Caco-2 (cell line): ENCODE data around the gene SOWAHB. TPM values are rescaled to one million over a fixed set of nuclear protein-coding genes. Genes with fewer than 3 reads are reported as not detected.

Experiments used
- BruUV-seq: library from RNA; stranded (reverse); fragments of 400-500 nt; replicated peaks from 2 replicates; lab custom pipeline; 2021; lab: Mats Ljungman, UMichigan
- CTCF ChIA-PET: fragments of 300-600 bp; sonication (Branson Sonifier 250); formaldehyde crosslinking; loops from one replicate; lab custom pipeline; 2022; ENCODE audit warnings: antibody characterized with exemption; lab: Charles Lee
- POLR2A ChIA-PET: fragments of 300-600 bp; sonication (Branson Sonifier 250); formaldehyde crosslinking; loops from one replicate; lab custom pipeline; 2022; ENCODE audit warnings: antibody characterized with exemption; lab: Charles Lee
- DNase-seq, 2 experiments: peaks; one replicate each; pipeline versions ENCODE4 v3.0.0 to v3.0.0-alpha.2; 2020 to 2022
- H3K27me3 ChIP-seq: replicated peaks from 2 replicates; pipeline ENCODE4 v1.6.0; 2011; ENCODE audit warnings: low read length; ENCODE audit not compliant: control insufficient read depth, insufficient read depth
- H3K36me3 ChIP-seq: 2 replicates; pipeline ENCODE4 v1.5.1; 2011; ENCODE audit warnings: low read length; ENCODE audit not compliant: control insufficient read depth, insufficient read depth
- H3K4me1 ChIP-seq: fragments of 250-450 bp; sonication (Bioruptor Pico); 2 replicates; pipeline ENCODE4 v1.5.1; 2020; ENCODE audit warnings: mild to moderate bottlenecking
- H3K4me3 ChIP-seq: 2 replicates; pipeline ENCODE4 v1.5.1; 2011; ENCODE audit warnings: low read depth, mild to moderate bottlenecking, control low read depth, low read length
- H3K9me3 ChIP-seq: fragments of 250-450 bp; sonication (Bioruptor Pico); 2 replicates; pipeline ENCODE4 v1.5.1; 2020; ENCODE audit warnings: mild to moderate bottlenecking, moderate library complexity
- H3K27ac Mint-ChIP-seq: one replicate; pipeline ENCODE4 v1.8.0; 2022; ENCODE audit warnings: mixed read lengths; ENCODE audit not compliant: unreplicated experiment
- H3K27me3 Mint-ChIP-seq: one replicate; pipeline ENCODE4 v1.8.0; 2022; ENCODE audit warnings: mixed read lengths; ENCODE audit not compliant: insufficient read depth, unreplicated experiment
- H3K36me3 Mint-ChIP-seq: one replicate; pipeline ENCODE4 v1.8.0; 2022; ENCODE audit warnings: mild to moderate bottlenecking, mixed read lengths; ENCODE audit not compliant: insufficient read depth, unreplicated experiment
- H3K4me1 Mint-ChIP-seq: one replicate; pipeline ENCODE4 v1.8.0; 2022; ENCODE audit warnings: low read depth, mixed read lengths; ENCODE audit not compliant: unreplicated experiment
- H3K4me3 Mint-ChIP-seq: one replicate; pipeline ENCODE4 v1.8.0; 2022; ENCODE audit warnings: mild to moderate bottlenecking, moderate library complexity, mixed read lengths; ENCODE audit not compliant: unreplicated experiment
- H3K9me3 Mint-ChIP-seq: one replicate; pipeline ENCODE4 v1.8.0; 2022; ENCODE audit warnings: mixed read lengths; ENCODE audit not compliant: unreplicated experiment
- intact Hi-C: fragments of 100-400 bp; cut with micrococcal nuclease; formaldehyde crosslinking; loops from one replicate; pipeline ENCODE4 v1.10.0; 2022; ENCODE audit not compliant: unreplicated experiment
- total RNA-seq: library from RNA; stranded (reverse); gene quantifications from 2 replicates; pipeline ENCODE4 v1.2.3, GENCODE V29; 2022
- TF ChIP-seq, protein P1 (sequence below), 2 experiments: fragments of 200-600 bp in 1 of 2; IDR thresholded peaks; 1 replicate in 1 of 2; 2 replicates in 1 of 2; pipeline versions ENCODE4 v1.5.1 to v1.8.0; 2011 to 2022; ENCODE audit warnings: antibody characterized with exemption in 1 of 2, control low read depth in 1 of 2, inconsistent platforms in 1 of 2, low read depth in 1 of 2, low read length in 1 of 2, mild to moderate bottlenecking in 1 of 2, moderate library complexity in 1 of 2; ENCODE audit not compliant: insufficient read depth in 1 of 2, severe bottlenecking in 1 of 2, unreplicated experiment in 1 of 2

Gene SOWAHB
- total RNA-seq, 1 experiment from 2014 or later = 6.3 TPM

DNA sequence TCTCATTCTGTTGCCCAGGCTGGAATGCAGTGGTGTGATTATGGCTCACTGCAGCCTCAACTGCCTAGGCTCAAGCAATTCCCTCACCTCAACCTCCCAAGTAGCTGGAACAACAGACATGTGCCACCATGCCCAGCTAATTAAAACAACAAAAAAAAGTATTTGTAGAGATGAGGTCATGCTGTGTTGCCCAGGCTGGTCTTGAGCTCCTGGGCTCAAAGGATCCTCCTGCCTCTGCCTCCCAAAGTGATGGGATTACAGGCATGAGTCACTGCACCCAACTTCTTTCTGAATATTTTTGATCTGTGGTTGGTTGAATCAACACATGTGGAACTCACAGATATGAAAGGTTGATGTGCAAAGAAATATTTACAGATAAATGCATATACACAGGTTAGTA, 33.1 kb upstream of the SOWAHB start:
- no peaks in the 10 kb centered on the region for H3K27me3 Mint-ChIP-seq
- H3K36me3 ChIP-seq = no peaks in the 10 kb centered on the region
- no peaks in the 10 kb centered on the region for H3K36me3 Mint-ChIP-seq
- H3K4me1 Mint-ChIP-seq = no peaks in the 10 kb centered on the region
- ChIA-PET CTCF (no interaction called here), POLR2A (no interaction called here)
- H3K9me3 ChIP-seq = no peaks in the 10 kb centered on the region
- DNase-seq = no peak
- H3K9me3 Mint-ChIP-seq = no peaks in the 10 kb centered on the region
- H3K27me3 ChIP-seq = no peaks in the 10 kb centered on the region
- H3K4me3 Mint-ChIP-seq = no peak overlapping the region
- BruUV-seq = no TSS peak
- TF ChIP-seq, protein P1, sequence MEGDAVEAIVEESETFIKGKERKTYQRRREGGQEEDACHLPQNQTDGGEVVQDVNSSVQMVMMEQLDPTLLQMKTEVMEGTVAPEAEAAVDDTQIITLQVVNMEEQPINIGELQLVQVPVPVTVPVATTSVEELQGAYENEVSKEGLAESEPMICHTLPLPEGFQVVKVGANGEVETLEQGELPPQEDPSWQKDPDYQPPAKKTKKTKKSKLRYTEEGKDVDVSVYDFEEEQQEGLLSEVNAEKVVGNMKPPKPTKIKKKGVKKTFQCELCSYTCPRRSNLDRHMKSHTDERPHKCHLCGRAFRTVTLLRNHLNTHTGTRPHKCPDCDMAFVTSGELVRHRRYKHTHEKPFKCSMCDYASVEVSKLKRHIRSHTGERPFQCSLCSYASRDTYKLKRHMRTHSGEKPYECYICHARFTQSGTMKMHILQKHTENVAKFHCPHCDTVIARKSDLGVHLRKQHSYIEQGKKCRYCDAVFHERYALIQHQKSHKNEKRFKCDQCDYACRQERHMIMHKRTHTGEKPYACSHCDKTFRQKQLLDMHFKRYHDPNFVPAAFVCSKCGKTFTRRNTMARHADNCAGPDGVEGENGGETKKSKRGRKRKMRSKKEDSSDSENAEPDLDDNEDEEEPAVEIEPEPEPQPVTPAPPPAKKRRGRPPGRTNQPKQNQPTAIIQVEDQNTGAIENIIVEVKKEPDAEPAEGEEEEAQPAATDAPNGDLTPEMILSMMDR (IDR thresholded peaks at IDR 0.05; ENCODE audit: insufficient read depth in 1 of 2, low read depth in 1 of 2, low read length in 1 of 2, severe bottlenecking in 1 of 2, unreplicated experiment in 1 of 2) = no peak
- intact Hi-C loops = no loop called here
- H3K27ac Mint-ChIP-seq = no peak overlapping the region
- no peaks in the 10 kb centered on the region for H3K4me1 ChIP-seq
- H3K4me3 ChIP-seq = no peak overlapping the region

DNA sequence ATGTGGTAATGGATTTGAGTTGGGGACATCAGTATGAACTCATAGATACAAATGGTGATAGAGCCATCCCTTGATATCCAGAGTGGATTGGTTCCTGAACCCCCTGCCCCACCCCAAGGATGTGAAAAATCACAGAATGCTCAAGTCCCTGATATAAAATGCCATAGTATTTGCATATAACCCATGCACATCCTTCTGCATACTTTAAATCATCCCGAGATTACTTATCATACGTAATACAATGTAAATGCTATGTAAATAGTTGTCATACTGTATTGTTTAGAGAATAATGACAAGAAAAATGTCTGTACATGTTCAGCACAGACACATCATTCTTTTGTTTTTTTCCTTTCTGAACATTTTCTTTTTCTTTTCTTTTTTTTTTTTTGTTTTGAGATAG, 32.7 kb upstream of the SOWAHB start:
- no peaks in the 10 kb centered on the region for H3K27me3 Mint-ChIP-seq
- no peak overlapping the region for H3K4me3 Mint-ChIP-seq
- intact Hi-C loops = no loop called here
- DNase-seq = no peak
- no peaks in the 10 kb centered on the region for H3K36me3 Mint-ChIP-seq
- Histone ChIP-seq H3K27me3 (no peaks in the 10 kb centered on the region), H3K4me3 (no peak overlapping the region), H3K4me1 (no peaks in the 10 kb centered on the region), H3K9me3 (no peaks in the 10 kb centered on the region), H3K36me3 (no peaks in the 10 kb centered on the region)
- no TSS peak for BruUV-seq
- H3K9me3 Mint-ChIP-seq = no peaks in the 10 kb centered on the region
- TF ChIP-seq, protein P1 (IDR thresholded peaks at IDR 0.05; ENCODE audit: insufficient read depth in 1 of 2, low read depth in 1 of 2, low read length in 1 of 2, severe bottlenecking in 1 of 2, unreplicated experiment in 1 of 2) = no peak
- ChIA-PET CTCF (no interaction called here), POLR2A (no interaction called here)
- no peaks in the 10 kb centered on the region for H3K4me1 Mint-ChIP-seq
- no peak overlapping the region for H3K27ac Mint-ChIP-seq

DNA sequence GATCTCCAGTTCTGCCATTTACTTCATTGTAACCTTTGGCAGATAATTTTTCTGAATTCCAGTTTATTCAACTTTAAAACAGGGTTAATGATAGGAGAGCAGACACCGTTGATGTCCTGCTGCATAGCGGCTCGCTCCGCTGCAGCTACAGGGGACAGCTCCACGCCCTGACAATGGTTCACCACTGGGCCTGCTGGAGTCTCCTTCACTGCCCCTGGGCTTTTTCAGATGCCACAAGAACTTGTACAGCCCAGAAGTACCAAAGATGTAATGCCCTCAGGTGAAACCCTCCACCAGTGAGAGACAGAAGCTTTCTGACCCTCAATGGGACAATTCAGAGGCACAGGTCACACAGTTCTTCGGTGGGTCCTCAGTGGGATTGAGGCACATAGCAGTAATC, 28.9 kb upstream of the SOWAHB start:
- no peak overlapping the region for H3K4me3 Mint-ChIP-seq
- ChIA-PET CTCF (no interaction called here), POLR2A (no interaction called here)
- no peaks in the 10 kb centered on the region for H3K36me3 ChIP-seq
- H3K4me1 ChIP-seq = peaks cover 18% of the 10 kb centered on the region
- H3K36me3 Mint-ChIP-seq = no peaks in the 10 kb centered on the region
- H3K4me1 Mint-ChIP-seq = no peaks in the 10 kb centered on the region
- DNase-seq = no peak
- no peak overlapping the region for H3K27ac Mint-ChIP-seq
- no TSS peak for BruUV-seq
- no peaks in the 10 kb centered on the region for H3K9me3 Mint-ChIP-seq
- TF ChIP-seq, protein P1 (IDR thresholded peaks at IDR 0.05; ENCODE audit: insufficient read depth in 1 of 2, low read depth in 1 of 2, low read length in 1 of 2, severe bottlenecking in 1 of 2, unreplicated experiment in 1 of 2) = no peak
- H3K27me3 Mint-ChIP-seq = no peaks in the 10 kb centered on the region
- no peaks in the 10 kb centered on the region for H3K27me3 ChIP-seq
- no peaks in the 10 kb centered on the region for H3K9me3 ChIP-seq
- intact Hi-C loops = loop anchor here (10.0 kb wide), 1 partner anchor 1902 kb away; no protein-coding TSS in a partner anchor
- no peak overlapping the region for H3K4me3 ChIP-seq
